GM12873 (cell line): ENCODE measurements around the gene CALN1.

Source experiments
- TF ChIP-seq, protein P1 (sequence below): IDR thresholded peaks from 2 replicates; pipeline ENCODE4 v1.5.1; 2012; ENCODE audit warnings: low read depth, mild to moderate bottlenecking, moderate library complexity, low read length, control low read depth; ENCODE audit not compliant: insufficient read depth; ENCODE audit errors: missing control alignments

The CALN1 gene

DNA sequence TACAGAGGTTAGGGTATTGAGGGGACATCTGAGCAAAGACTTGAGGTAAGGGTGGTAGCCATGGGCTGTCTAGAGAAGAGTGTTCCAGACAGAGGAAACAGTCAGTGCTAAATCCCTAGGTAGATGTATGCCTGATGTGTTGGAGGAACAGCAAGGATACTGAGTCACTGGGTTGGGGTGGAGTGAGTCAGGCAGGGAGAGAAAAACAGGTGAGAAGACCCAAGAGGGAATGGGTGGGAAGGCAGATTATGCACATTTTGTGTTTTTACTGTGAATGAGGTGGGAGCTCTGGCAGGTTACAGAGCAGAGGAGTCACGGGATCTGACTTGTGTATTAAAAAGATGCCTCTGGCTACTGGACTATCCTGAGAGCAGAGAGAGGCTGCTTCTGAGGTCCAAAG, 285.0 kb downstream of the CALN1 start:
- TF ChIP-seq, protein P1, sequence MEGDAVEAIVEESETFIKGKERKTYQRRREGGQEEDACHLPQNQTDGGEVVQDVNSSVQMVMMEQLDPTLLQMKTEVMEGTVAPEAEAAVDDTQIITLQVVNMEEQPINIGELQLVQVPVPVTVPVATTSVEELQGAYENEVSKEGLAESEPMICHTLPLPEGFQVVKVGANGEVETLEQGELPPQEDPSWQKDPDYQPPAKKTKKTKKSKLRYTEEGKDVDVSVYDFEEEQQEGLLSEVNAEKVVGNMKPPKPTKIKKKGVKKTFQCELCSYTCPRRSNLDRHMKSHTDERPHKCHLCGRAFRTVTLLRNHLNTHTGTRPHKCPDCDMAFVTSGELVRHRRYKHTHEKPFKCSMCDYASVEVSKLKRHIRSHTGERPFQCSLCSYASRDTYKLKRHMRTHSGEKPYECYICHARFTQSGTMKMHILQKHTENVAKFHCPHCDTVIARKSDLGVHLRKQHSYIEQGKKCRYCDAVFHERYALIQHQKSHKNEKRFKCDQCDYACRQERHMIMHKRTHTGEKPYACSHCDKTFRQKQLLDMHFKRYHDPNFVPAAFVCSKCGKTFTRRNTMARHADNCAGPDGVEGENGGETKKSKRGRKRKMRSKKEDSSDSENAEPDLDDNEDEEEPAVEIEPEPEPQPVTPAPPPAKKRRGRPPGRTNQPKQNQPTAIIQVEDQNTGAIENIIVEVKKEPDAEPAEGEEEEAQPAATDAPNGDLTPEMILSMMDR: no peak

DNA sequence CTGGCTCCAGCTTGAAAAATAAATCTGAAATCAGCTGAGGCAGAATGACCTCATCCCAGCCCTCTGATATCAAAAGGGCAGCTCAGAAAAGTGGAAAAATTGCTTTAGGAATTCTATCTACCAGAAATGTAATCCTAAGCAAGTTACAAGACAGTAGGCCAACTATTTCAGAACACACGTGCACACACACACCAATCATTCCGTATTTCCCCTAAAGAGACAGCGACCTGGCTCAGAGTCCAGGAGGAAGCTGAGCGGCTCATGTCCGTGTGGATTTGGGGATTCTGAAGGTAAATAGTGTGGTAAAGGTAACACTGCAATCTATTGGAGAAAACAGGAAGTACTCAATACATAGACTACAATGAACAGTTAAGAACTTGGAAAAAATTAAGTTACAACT, 288.2 kb downstream of the CALN1 start:
- TF ChIP-seq, protein P1: no peak

DNA sequence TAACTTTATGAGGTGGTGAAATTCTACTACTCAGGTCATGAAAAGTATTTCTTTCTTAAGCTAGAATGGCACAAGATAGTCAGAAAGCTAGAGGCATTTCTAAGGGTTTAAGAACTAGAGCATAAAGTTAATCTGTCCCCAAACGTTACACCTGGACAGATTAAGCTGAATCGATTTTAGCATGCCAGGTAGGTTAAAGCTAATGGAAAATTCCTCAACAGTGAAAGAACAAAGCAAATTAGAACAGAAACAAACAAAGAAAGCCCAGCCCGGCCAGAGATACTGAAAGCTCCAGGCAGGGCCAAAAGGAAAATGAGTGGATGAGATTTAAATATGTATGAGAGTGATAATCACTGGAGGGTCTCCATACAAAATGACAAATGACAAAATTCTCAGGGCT, 293.8 kb downstream of the CALN1 start:
- TF ChIP-seq, protein P1: no peak

DNA sequence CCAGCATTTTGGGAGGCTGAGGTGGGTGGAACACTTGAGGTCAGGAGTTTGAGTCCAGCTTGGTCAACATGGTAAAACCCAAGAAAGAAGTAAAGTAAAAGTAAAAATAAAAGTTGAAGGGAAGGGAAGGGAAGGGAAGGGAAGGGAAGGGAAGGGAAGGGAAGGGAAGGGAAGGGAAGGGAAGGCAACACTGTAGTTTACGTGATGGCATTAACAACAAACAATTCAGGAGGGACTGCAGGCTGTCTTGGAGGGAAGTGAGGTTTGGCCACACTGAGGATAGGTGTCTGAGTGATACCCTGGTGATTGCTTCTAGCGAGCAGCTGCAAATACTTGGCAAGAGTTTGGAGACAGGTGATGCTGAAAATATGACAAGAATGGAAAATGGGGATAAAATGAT, 298.0 kb downstream of the CALN1 start:
- TF ChIP-seq, protein P1: no peak

DNA sequence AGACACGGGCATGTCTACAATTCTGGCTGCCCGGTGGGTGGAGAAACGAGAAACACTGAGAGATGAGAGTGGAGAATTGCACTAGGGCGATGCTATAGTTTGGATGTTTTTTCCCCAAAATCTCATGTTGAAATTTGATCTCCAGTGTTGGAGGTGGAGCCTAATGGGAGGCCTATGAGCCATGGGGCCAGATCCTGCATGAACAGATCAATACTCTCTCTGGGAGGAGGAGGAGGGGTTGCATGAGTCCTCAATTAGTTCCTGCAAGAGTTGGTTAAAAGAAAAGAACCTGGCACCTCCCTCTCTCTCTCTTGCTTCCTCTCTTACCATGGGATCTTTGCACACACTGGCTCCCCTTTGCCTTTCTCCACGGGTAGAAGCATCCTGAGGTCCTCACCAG, 299.1 kb downstream of the CALN1 start:
- TF ChIP-seq, protein P1: no peak

DNA sequence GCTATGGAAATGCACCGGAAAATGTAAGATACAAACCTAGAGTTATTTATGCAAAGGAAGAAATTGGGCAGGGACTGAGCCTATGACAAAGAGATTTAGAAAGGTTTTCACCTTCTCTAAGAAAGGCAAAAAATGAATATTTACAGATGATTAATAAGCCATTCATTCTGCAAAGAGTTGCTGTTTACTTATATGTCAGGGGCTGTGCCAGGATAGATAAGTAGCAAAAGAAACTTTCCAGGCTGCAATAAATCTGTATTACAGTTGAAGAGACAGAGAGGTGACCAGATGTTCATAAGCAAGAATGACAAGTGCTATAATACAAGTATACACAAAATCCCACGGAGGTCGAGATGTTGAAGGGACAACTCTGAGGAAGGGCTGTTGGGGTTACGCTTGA, 299.6 kb downstream of the CALN1 start:
- TF ChIP-seq, protein P1: no peak

DNA sequence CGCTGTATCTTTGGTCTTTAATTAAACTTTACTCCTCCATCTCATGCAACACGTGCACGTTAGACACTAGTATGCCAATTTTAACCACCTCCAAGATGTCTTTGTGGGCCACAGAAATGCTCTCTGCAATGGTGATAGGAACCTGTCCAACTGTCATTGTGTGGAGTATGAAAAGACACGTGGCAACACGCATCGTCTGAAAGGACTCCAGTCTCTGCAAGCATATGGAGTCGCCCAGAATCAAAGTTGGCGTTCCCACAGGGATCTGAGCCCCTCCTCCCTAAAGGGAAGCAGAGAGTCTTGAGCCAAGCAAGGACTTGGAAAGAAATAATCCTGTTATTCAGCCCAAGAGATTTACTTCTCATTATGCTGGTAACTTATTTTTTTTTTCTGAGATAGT, 301.1 kb downstream of the CALN1 start:
- TF ChIP-seq, protein P1: no peak
